HepG2 (cell line): ENCODE results near the gene AMOT. TPM values are rescaled to one million over a fixed set of nuclear protein-coding genes. Genes with fewer than 3 reads are reported as not detected.

Experiments used
- ATAC-seq: fragments of 200-7000 bp; cut with Tn5 transposase; 3 replicates; pipeline ENCODE4 v1.9.1; 2020; ENCODE audit warnings: mild to moderate bottlenecking, moderate library complexity
- BruUV-seq: library from RNA; stranded (reverse); fragments of 400-500 nt; replicated peaks from 2 replicates; lab custom pipeline; 2021; lab: Mats Ljungman, UMichigan
- CTCF ChIA-PET: fragments of 300-600 bp; formaldehyde crosslinking; extraction: SDS; loops from one replicate; lab custom pipeline; 2021; ENCODE audit warnings: low total read pairs, inconsistent platforms, low intra/inter-chr PET ratio; lab: Yijun Ruan, JAX
- POLR2A ChIA-PET: fragments of 350-600 bp; sonication (Branson Sonifier 250); formaldehyde crosslinking; loops from one replicate; lab custom pipeline; 2020; ENCODE audit warnings: antibody characterized with exemption, inconsistent platforms; lab: Yijun Ruan, JAX
- DNase-seq: peaks from one replicate; pipeline ENCODE4 v3.0.0-alpha.2; 2015; ENCODE audit warnings: low spot score
- FAIRE-seq: peaks from 3 replicates; lab custom pipeline; 2011; peaks lifted over from hg19 to GRCh38; lab: Jason Lieb, UNC
- H2AFZ ChIP-seq: one replicate; pipeline ENCODE4 v1.6.1; 2011; ENCODE audit warnings: low read length, inconsistent platforms
- H3K27ac ChIP-seq: fragments of 300-600 bp; 3 replicates; pipeline ENCODE4 v1.8.0; 2011; ENCODE audit warnings: mixed run types, mild to moderate bottlenecking, mixed read lengths, low read length, inconsistent platforms; ENCODE audit not compliant: insufficient read depth; ENCODE audit errors: extremely low read length
- H3K27me3 ChIP-seq, 2 experiments: fragments of 200-600 bp in 1 of 2; 2 replicates in 1 of 2; 3 replicates in 1 of 2; pipeline versions ENCODE4 v1.6.0 to v1.8.0; 2011; ENCODE audit warnings: low read length in 2 of 2, mild to moderate bottlenecking in 2 of 2, moderate library complexity in 2 of 2, inconsistent platforms in 1 of 2; ENCODE audit not compliant: insufficient read depth in 2 of 2, control insufficient read depth in 1 of 2
- H3K36me3 ChIP-seq, 2 experiments: fragments of 200-600 bp in 1 of 2; replicated peaks in 1 of 2; 2 replicates in 1 of 2; 3 replicates in 1 of 2; pipeline versions ENCODE4 v1.5.1 to v1.8.0; 2011; ENCODE audit warnings: low read length in 2 of 2, inconsistent platforms in 1 of 2; ENCODE audit not compliant: insufficient read depth in 2 of 2, control insufficient read depth in 1 of 2
- H3K4me1 ChIP-seq: 2 replicates; pipeline ENCODE4 v1.5.1; 2012; ENCODE audit warnings: low read length, inconsistent platforms; ENCODE audit not compliant: insufficient read depth
- H3K4me2 ChIP-seq: 2 replicates; pipeline ENCODE4 v1.6.0; 2011; ENCODE audit warnings: low read depth, low read length, inconsistent platforms
- H3K4me3 ChIP-seq, 3 experiments: fragments of 200-600 bp in 1 of 3; sonication (generic), shearing (Covaris generic) in 1 of 3; replicated peaks in 1 of 3; 2 replicates each; pipeline ENCODE4 v1.5.1; 2011 to 2016; ENCODE audit warnings: low read length in 3 of 3, inconsistent platforms in 2 of 3, low read depth in 2 of 3, mild to moderate bottlenecking in 2 of 3, control low read depth in 1 of 3, mixed read lengths in 1 of 3; ENCODE audit not compliant: insufficient read depth in 1 of 3
- H3K79me2 ChIP-seq: one replicate; pipeline ENCODE4 v1.6.1; 2011; ENCODE audit warnings: low read length, inconsistent platforms; ENCODE audit not compliant: insufficient read depth
- H3K9ac ChIP-seq: 2 replicates; pipeline ENCODE4 v1.6.0; 2011; ENCODE audit warnings: mild to moderate bottlenecking, low read depth, low read length, inconsistent platforms; ENCODE audit not compliant: insufficient read depth
- H3K9me3 ChIP-seq: 2 replicates; pipeline ENCODE4 v1.5.1; 2012; ENCODE audit warnings: mild to moderate bottlenecking, low read length
- H4K20me1 ChIP-seq: 2 replicates; pipeline ENCODE4 v1.6.0; 2011; ENCODE audit warnings: inconsistent platforms, mild to moderate bottlenecking, low read length, moderate library complexity; ENCODE audit not compliant: insufficient read depth
- ARNTL ChIP-seq: sonication (generic); formaldehyde crosslinking; IDR thresholded peaks from 2 replicates; pipeline ENCODE4 v1.4.0; 2020; ENCODE audit warnings: mild to moderate bottlenecking, missing genetic modification reagents
- BCL6 ChIP-seq: IDR thresholded peaks from 2 replicates; pipeline ENCODE4 v1.6.1; 2016; ENCODE audit warnings: missing genetic modification reagents, missing compliant biosample characterization
- CCAR2 ChIP-seq: fragments of 200-400 bp; formaldehyde crosslinking; optimal IDR thresholded peaks from 2 replicates; pipeline ENCODE3; 2018; ENCODE audit warnings: low read depth, mild to moderate bottlenecking, low read length, moderate library complexity
- HDAC2 ChIP-seq: sonication (generic); formaldehyde crosslinking; IDR thresholded peaks from 2 replicates; pipeline ENCODE4 v1.4.0; 2020; ENCODE audit warnings: missing genetic modification reagents
- HHEX ChIP-seq: IDR thresholded peaks from 2 replicates; pipeline ENCODE4 v1.6.1; 2016; ENCODE audit warnings: control low read depth
- IRX3 ChIP-seq: sonication (generic); formaldehyde crosslinking; IDR thresholded peaks from 2 replicates; pipeline ENCODE4 v1.8.1; 2023; ENCODE audit warnings: mild to moderate bottlenecking, low read depth, missing genetic modification reagents, borderline replicate concordance
- SALL1 ChIP-seq: sonication (generic); formaldehyde crosslinking; IDR thresholded peaks from 2 replicates; pipeline ENCODE4 v1.8.0; 2022; ENCODE audit warnings: mild to moderate bottlenecking, missing genetic modification reagents
- TCF7 ChIP-seq: sonication (generic); IDR thresholded peaks from 2 replicates; pipeline ENCODE4 v1.6.1; 2016; ENCODE audit warnings: antibody characterized with exemption, low read depth
- TOPORS ChIP-seq: sonication (generic); formaldehyde crosslinking; IDR thresholded peaks from 2 replicates; pipeline ENCODE4 v1.8.0; 2023; ENCODE audit warnings: mild to moderate bottlenecking, missing genetic modification reagents
- ZNF333 ChIP-seq: sonication (generic); formaldehyde crosslinking; IDR thresholded peaks from 2 replicates; pipeline ENCODE4 v1.4.0; 2020; ENCODE audit warnings: mild to moderate bottlenecking, missing genetic modification reagents, borderline replicate concordance
- WGBS: methylation state at CpG from one replicate; pipeline ENCODE4 v1.1.6; 2017; ENCODE audit warnings: low lambda C conversion rate; 5-methylcytosine and 5-hydroxymethylcytosine counted together
- in situ Hi-C: cut with HindIII; loops from 2 replicates; pipeline ENCODE4 v1.10.0; 2017; ENCODE audit warnings: low pct_unique_long_range_greater_than_20kb; ENCODE audit not compliant: extremely low pct_ligation_motif_present
- intact Hi-C: fragments of 100-400 bp; cut with micrococcal nuclease; formaldehyde crosslinking; loops from one replicate; pipeline ENCODE4 v1.10.0; 2022; ENCODE audit not compliant: unreplicated experiment
- polyA plus RNA-seq, 8 experiments: library from polyadenylated mRNA; depleted of rRNA in 3 of 8; stranded (reverse) in 7 of 8; unstranded in 1 of 8; fragments of >200 nt; fragmentation: Illumina TruSeq in 4 of 8; extraction: Trizol in 4 of 8; gene quantifications; 2 replicates each; pipeline versions ENCODE4 v1.2.1 to v1.2.3, GENCODE V29; 2011 to 2016; ENCODE audit warnings: low read depth in 4 of 8, missing spikeins in 1 of 8, mixed read lengths in 1 of 8; ENCODE audit not compliant: insufficient read depth in 1 of 8
- total RNA-seq, 5 experiments: library from RNA; depleted of rRNA; stranded (reverse); fragments of >200 nt; fragmentation: Illumina TruSeq; extraction: Trizol; gene quantifications; 2 replicates each; pipeline ENCODE4 v1.2.3, GENCODE V29; 2016; ENCODE audit warnings: low read depth in 1 of 5
- TF ChIP-seq, protein P1 (sequence below): sonication (generic); formaldehyde crosslinking; IDR thresholded peaks from 2 replicates; pipeline ENCODE4 v1.5.0; 2020; ENCODE audit warnings: mild to moderate bottlenecking, low read depth, missing genetic modification reagents, borderline replicate concordance
- TF ChIP-seq, protein P2 (sequence below): sonication (generic); formaldehyde crosslinking; IDR thresholded peaks from 2 replicates; pipeline ENCODE4 v1.4.0; 2020; ENCODE audit warnings: missing genetic modification reagents, borderline replicate concordance
- TF ChIP-seq, protein P3 (sequence below): IDR thresholded peaks from 2 replicates; pipeline ENCODE4 v1.6.1; 2016
- TF ChIP-seq, protein P4 (sequence below): sonication (generic); formaldehyde crosslinking; IDR thresholded peaks from 2 replicates; pipeline ENCODE4 v1.4.0; 2020; ENCODE audit warnings: missing genetic modification reagents

The AMOT gene
- total and polyA plus RNA-seq, 2 of the 13 experiments (the other 11 are each of a cell fraction or from before 2014, with no cell fraction given): 0.13 to 0.91 TPM

DNA sequence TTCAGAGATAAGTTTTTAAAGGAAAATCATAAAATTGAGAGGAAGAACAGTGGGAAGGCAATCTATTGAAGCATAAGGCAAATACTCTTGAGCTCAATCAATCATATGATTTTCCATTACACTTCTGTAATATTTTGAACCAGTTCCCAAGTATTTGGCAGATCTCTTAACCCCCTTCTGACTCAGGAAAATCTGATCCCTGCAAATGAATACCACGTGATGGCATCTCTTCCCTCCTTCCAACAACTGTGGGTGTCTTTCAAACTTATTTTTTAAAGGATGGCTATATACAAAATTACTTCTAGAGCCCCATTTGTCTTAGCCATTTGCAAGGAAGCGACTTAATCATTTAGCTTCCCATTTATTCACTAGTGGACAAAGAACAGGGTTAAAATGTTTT is 41.9 kb downstream of the AMOT start:
- Histone ChIP-seq H3K27ac (no peak overlapping the region), H3K4me3 (no peak overlapping the region), H3K4me2 (no peak overlapping the region), H3K9ac (no peak overlapping the region), H3K79me2 (no peaks in the 10 kb centered on the region), H3K36me3 (no peaks in the 10 kb centered on the region), H3K9me3 (no peaks in the 10 kb centered on the region), H4K20me1 (no peaks in the 10 kb centered on the region), H3K4me1 (no peaks in the 10 kb centered on the region), H3K27me3 (no peaks in the 10 kb centered on the region), H2AFZ (no peak overlapping the region)
- WGBS: 19% methylated on average over 2 of the region's 2 CpGs
- CTCF ChIA-PET: no interaction called here
- no peak for ATAC-seq
- FAIRE-seq: no peak
- intact Hi-C loops (no loop called here), in situ Hi-C loops (no loop called here)
- POLR2A ChIA-PET: no interaction called here
- no peak for TF ChIP-seq IRX3 (CRISPR knock-in tag)
- TF ChIP-seq TOPORS (CRISPR knock-in tag): no peak
- TF ChIP-seq, protein P1, sequence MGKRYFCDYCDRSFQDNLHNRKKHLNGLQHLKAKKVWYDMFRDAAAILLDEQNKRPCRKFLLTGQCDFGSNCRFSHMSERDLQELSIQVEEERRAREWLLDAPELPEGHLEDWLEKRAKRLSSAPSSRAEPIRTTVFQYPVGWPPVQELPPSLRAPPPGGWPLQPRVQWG (CRISPR knock-in tag): no peak
- no peak for TF ChIP-seq TCF7
- no peak for DNase-seq
- BruUV-seq: no TSS peak

DNA sequence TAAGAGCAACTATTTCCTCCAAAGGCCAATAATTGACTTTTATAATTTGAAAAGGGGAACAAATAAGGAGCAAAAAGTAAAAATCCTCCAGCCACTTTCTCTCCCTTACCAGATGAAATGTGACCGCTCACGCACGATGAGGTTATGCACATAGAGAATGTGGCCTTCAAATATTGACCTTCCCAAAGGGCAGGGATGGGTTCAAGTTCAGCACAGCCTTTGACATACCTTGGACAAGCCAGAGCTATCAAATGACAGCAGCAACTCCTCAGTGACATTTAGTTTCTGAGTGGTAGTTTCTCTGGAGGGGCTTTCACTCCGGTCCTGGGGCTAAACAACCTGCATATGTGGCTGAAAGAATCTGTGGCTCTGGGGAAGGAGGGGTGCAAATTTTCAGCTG is 50.7 kb downstream of the AMOT start:
- peaks cover 33% of the 10 kb centered on the region for H3K4me1 ChIP-seq
- H3K36me3 ChIP-seq: no peaks in the 10 kb centered on the region
- no peaks in the 10 kb centered on the region for H3K27me3 ChIP-seq
- CTCF ChIA-PET: no interaction called here
- H3K9ac ChIP-seq: no peak overlapping the region
- no peak overlapping the region for H3K27ac ChIP-seq
- POLR2A ChIA-PET: no interaction called here
- H4K20me1 ChIP-seq: no peaks in the 10 kb centered on the region
- H2AFZ ChIP-seq: no peak overlapping the region
- intact Hi-C loops: no loop called here
- DNase-seq (peak; percentile 36), FAIRE-seq (peak; percentile 87), ATAC-seq (peak; percentile 98)
- in situ Hi-C loops: no loop called here
- no peaks in the 10 kb centered on the region for H3K9me3 ChIP-seq
- no peak overlapping the region for H3K4me3 ChIP-seq
- peak overlapping the region; percentile 32 for H3K4me2 ChIP-seq
- BruUV-seq: no TSS peak
- 3% methylated on average over 4 of the region's 4 CpGs for WGBS
- H3K79me2 ChIP-seq: no peaks in the 10 kb centered on the region
- TF ChIP-seq HDAC2 (CRISPR knock-in tag) (peak; percentile 70), CCAR2 (no peak), ZNF333 (CRISPR knock-in tag) (no peak), ARNTL (no peak), BCL6 (CRISPR knock-in tag) (peak; percentile 83), SALL1 (CRISPR knock-in tag) (peak; percentile 67; the same call in 1 of the 2 replicates), HHEX (CRISPR knock-in tag) (peak; percentile 48; the same call in 1 of the 2 replicates)
- TF ChIP-seq, protein P2, sequence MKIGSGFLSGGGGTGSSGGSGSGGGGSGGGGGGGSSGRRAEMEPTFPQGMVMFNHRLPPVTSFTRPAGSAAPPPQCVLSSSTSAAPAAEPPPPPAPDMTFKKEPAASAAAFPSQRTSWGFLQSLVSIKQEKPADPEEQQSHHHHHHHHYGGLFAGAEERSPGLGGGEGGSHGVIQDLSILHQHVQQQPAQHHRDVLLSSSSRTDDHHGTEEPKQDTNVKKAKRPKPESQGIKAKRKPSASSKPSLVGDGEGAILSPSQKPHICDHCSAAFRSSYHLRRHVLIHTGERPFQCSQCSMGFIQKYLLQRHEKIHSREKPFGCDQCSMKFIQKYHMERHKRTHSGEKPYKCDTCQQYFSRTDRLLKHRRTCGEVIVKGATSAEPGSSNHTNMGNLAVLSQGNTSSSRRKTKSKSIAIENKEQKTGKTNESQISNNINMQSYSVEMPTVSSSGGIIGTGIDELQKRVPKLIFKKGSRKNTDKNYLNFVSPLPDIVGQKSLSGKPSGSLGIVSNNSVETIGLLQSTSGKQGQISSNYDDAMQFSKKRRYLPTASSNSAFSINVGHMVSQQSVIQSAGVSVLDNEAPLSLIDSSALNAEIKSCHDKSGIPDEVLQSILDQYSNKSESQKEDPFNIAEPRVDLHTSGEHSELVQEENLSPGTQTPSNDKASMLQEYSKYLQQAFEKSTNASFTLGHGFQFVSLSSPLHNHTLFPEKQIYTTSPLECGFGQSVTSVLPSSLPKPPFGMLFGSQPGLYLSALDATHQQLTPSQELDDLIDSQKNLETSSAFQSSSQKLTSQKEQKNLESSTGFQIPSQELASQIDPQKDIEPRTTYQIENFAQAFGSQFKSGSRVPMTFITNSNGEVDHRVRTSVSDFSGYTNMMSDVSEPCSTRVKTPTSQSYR (CRISPR knock-in tag): no peak
- TF ChIP-seq, protein P3, sequence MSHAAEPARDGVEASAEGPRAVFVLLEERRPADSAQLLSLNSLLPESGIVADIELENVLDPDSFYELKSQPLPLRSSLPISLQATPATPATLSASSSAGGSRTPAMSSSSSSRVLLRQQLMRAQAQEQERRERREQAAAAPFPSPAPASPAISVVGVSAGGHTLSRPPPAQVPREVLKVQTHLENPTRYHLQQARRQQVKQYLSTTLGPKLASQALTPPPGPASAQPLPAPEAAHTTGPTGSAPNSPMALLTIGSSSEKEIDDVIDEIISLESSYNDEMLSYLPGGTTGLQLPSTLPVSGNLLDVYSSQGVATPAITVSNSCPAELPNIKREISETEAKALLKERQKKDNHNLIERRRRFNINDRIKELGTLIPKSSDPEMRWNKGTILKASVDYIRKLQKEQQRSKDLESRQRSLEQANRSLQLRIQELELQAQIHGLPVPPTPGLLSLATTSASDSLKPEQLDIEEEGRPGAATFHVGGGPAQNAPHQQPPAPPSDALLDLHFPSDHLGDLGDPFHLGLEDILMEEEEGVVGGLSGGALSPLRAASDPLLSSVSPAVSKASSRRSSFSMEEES (CRISPR knock-in tag): no peak
- TF ChIP-seq, protein P4, sequence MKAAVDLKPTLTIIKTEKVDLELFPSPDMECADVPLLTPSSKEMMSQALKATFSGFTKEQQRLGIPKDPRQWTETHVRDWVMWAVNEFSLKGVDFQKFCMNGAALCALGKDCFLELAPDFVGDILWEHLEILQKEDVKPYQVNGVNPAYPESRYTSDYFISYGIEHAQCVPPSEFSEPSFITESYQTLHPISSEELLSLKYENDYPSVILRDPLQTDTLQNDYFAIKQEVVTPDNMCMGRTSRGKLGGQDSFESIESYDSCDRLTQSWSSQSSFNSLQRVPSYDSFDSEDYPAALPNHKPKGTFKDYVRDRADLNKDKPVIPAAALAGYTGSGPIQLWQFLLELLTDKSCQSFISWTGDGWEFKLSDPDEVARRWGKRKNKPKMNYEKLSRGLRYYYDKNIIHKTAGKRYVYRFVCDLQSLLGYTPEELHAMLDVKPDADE (CRISPR knock-in tag): no peak
